SK-N-SH (cell line): ENCODE measurements around the gene KLHL14. TPM values are rescaled to one million over a fixed set of nuclear protein-coding genes. Genes with fewer than 3 reads are reported as not detected.

Source experiments
- CTCF ChIA-PET: fragments of 300-600, 350-600 bp; formaldehyde crosslinking; extraction: SDS; loops from one replicate; lab custom pipeline; 2021; lab: Yijun Ruan, JAX
- POLR2A ChIA-PET: fragments of 350-600 bp; sonication (Branson Sonifier 250); formaldehyde crosslinking; extraction: SDS; loops from one replicate; lab custom pipeline; 2020; ENCODE audit warnings: antibody characterized with exemption, inconsistent platforms; lab: Yijun Ruan, JAX
- DNase-seq: peaks from one replicate; pipeline ENCODE4 v3.0.0; 2012
- H2AFZ ChIP-seq: fragments of 200-600 bp; sonication (generic); 2 replicates; pipeline ENCODE4 v1.8.1; 2016; ENCODE audit warnings: antibody characterized with exemption, mild to moderate bottlenecking, low read depth
- H3F3A ChIP-seq: fragments of 200-600 bp; sonication (generic); replicated peaks from 2 replicates; pipeline ENCODE3; 2016; ENCODE audit warnings: antibody characterized with exemption, mild to moderate bottlenecking; ENCODE audit not compliant: insufficient read depth
- H3K27ac ChIP-seq, 2 experiments: fragments of 200-500 bp in 1 of 2; fragments of 200-600 bp in 1 of 2; sonication (Bioruptor generic) in 1 of 2; sonication (generic), shearing (Covaris generic) in 1 of 2; 2 replicates each; pipeline versions ENCODE4 v1.5.1 to v1.6.1; 2014 to 2016; ENCODE audit warnings: low read depth in 2 of 2, inconsistent platforms in 1 of 2, low read length in 1 of 2, mild to moderate bottlenecking in 1 of 2, mixed read lengths in 1 of 2
- H3K27me3 ChIP-seq: fragments of 200-600 bp; sonication (generic), shearing (Covaris generic); 2 replicates; pipeline ENCODE4 v1.6.1; 2016; ENCODE audit warnings: mixed run types; ENCODE audit not compliant: insufficient read depth
- H3K36me3 ChIP-seq, 2 experiments: fragments of 200-500 bp in 1 of 2; fragments of 200-600 bp in 1 of 2; sonication (Bioruptor generic) in 1 of 2; sonication (generic) in 1 of 2; replicated peaks in 1 of 2; 2 replicates each; pipeline versions ENCODE3 to v1.5.1; 2014 to 2016; ENCODE audit warnings: low read length in 1 of 2, mild to moderate bottlenecking in 1 of 2; ENCODE audit not compliant: insufficient read depth in 2 of 2, control insufficient read depth in 1 of 2
- H3K4me1 ChIP-seq, 2 experiments: fragments of 200-500 bp in 1 of 2; fragments of 200-600 bp in 1 of 2; sonication (Bioruptor generic) in 1 of 2; sonication (generic), shearing (Covaris generic) in 1 of 2; 2 replicates each; pipeline versions ENCODE4 v1.5.1 to v1.6.1; 2014 to 2016; ENCODE audit warnings: low read depth in 1 of 2, low read length in 1 of 2, mixed run types in 1 of 2; ENCODE audit not compliant: insufficient read depth in 2 of 2, control insufficient read depth in 1 of 2
- H3K4me2 ChIP-seq: fragments of 200-600 bp; sonication (generic), shearing (Covaris generic); 2 replicates; pipeline ENCODE4 v1.6.1; 2017; ENCODE audit warnings: mixed run types
- H3K4me3 ChIP-seq, 2 experiments: fragments of 200-500 bp in 1 of 2; fragments of 200-600 bp in 1 of 2; sonication (Bioruptor generic) in 1 of 2; sonication (generic), shearing (Covaris generic) in 1 of 2; 2 replicates each; pipeline versions ENCODE4 v1.5.1 to v1.8.1; 2014 to 2016; ENCODE audit warnings: low read depth in 2 of 2, inconsistent platforms in 1 of 2, low read length in 1 of 2, mild to moderate bottlenecking in 1 of 2, mixed read lengths in 1 of 2, moderate library complexity in 1 of 2
- H3K79me2 ChIP-seq: fragments of 200-600 bp; sonication (generic); 2 replicates; pipeline ENCODE4 v1.8.1; 2017; ENCODE audit warnings: mild to moderate bottlenecking; ENCODE audit not compliant: insufficient read depth
- H3K9ac ChIP-seq: fragments of 200-600 bp; sonication (generic); 2 replicates; pipeline ENCODE4 v1.6.1; 2017; ENCODE audit warnings: mixed run types
- H3K9me2 ChIP-seq: fragments of 200-600 bp; sonication (generic); 2 replicates; pipeline ENCODE4 v1.6.1; 2017; ENCODE audit warnings: mixed run types
- H3K9me3 ChIP-seq: fragments of 200-600 bp; sonication (generic); 2 replicates; pipeline ENCODE4 v1.6.1; 2017; ENCODE audit warnings: mixed run types, mild to moderate bottlenecking, moderate library complexity
- H4K20me1 ChIP-seq: fragments of 200-600 bp; sonication (generic); 2 replicates; pipeline ENCODE4 v1.6.1; 2017; ENCODE audit warnings: mild to moderate bottlenecking, mixed run types; ENCODE audit not compliant: insufficient read depth
- CHD2 ChIP-seq: fragments of 150-350 bp; IDR thresholded peaks from 2 replicates; pipeline ENCODE4 v1.6.1; 2018; ENCODE audit warnings: low read length; ENCODE audit not compliant: partially characterized antibody
- EP300 ChIP-seq, 2 experiments: IDR thresholded peaks; 2 replicates each; pipeline versions ENCODE4 v1.4.0 to v1.6.1; 2012; ENCODE audit warnings: borderline replicate concordance in 1 of 2, low read depth in 1 of 2, low read length in 1 of 2
- FOXM1 ChIP-seq: IDR thresholded peaks from 2 replicates; pipeline ENCODE4 v1.4.0; 2012; ENCODE audit warnings: low read depth, mild to moderate bottlenecking
- JUND ChIP-seq: IDR thresholded peaks from 2 replicates; pipeline ENCODE4 v1.4.0; 2012
- POLR2AphosphoS5 ChIP-seq: IDR thresholded peaks from 2 replicates; pipeline ENCODE4 v1.6.1; 2012; ENCODE audit warnings: low read depth, low read length
- RCOR1 ChIP-seq: fragments of 150-350 bp; IDR thresholded peaks from 2 replicates; pipeline ENCODE4 v1.6.1; 2017; ENCODE audit warnings: antibody characterized with exemption, low read length
- RXRA ChIP-seq: IDR thresholded peaks from 2 replicates; pipeline ENCODE4 v1.4.0; 2012; ENCODE audit warnings: low read depth, mild to moderate bottlenecking, borderline replicate concordance
- TCF12 ChIP-seq: IDR thresholded peaks from 2 replicates; pipeline ENCODE4 v1.4.0; 2012
- WGBS: methylation state at CpG from one replicate; pipeline ENCODE4 v1.1.6; 2017; ENCODE audit warnings: low lambda C conversion rate; 5-methylcytosine and 5-hydroxymethylcytosine counted together
- polyA plus RNA-seq, 3 experiments: library from polyadenylated mRNA; depleted of rRNA; stranded (reverse); fragments of >200 nt; gene quantifications; 2 replicates each; pipeline ENCODE4 v1.2.3, GENCODE V29; 2012
- TF ChIP-seq, protein P1 (sequence below): IDR thresholded peaks from 2 replicates; pipeline ENCODE4 v1.4.0; 2012; ENCODE audit warnings: low read depth, borderline replicate concordance
- TF ChIP-seq, protein P2 (sequence below): fragments of 150-350 bp; IDR thresholded peaks from 2 replicates; pipeline ENCODE4 v1.6.1; 2016; ENCODE audit warnings: mild to moderate bottlenecking, low read depth, low read length
- TF ChIP-seq, protein P3 (sequence below): IDR thresholded peaks from 2 replicates; pipeline ENCODE4 v1.4.0; 2012; ENCODE audit warnings: low read depth, borderline replicate concordance

Gene KLHL14
- polyA plus RNA-seq, 1 of the 3 experiments (the other 2 are of a cell fraction), result not detected

DNA sequence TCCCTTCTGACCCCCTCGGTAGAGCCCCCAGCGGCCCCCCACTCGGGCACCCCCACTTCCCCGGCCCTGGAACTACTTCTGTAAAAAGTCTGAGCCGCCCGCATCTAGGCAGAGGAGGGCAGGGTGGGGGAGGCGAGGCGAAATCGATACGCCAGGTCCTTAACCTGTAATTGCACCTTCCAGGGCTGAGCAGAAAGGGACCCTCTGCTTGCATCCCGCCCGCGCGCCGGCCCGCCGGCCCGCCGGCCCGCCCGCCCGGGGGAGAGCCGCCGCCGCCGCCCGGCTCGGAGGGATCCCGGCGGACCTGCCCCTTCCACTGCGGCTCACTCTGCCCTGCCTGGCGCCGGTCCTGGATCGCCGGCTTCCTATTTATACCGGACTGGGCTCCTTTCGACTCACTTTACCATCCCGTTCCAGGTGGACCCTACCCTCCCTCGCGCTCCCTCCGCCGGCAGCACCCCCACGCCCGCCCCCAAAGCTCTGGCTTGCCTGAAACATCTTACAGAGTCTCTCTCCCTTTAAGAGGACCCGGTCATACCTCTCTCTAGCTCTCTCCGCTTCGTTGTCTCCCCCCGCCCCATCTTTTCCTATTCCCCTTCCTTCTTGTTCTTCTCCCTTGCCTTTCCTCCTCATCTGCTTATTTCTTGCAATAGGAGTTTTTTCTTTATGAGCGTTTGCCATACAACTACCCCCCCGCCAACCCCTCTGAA is 797 bp downstream of the KLHL14 start:
- Histone ChIP-seq H3K4me2 (no peak overlapping the region), H3F3A (no peaks in the 10 kb centered on the region), H3K27me3 (peaks cover 40% of the 10 kb centered on the region), H3K36me3 (no peaks in the 10 kb centered on the region), H3K4me3 (peak overlapping the region in 1 of 2 experiments; percentile 35; a peak in 2 of 4 replicates), H3K27ac (no peak overlapping the region)
- POLR2A ChIA-PET, result no interaction called here
- CTCF ChIA-PET, result interaction anchor here (0.6 to 1.5 kb wide), 3 partner anchors 19 to 186 kb away, joined by 3 read pairs; no protein-coding TSS in a partner anchor
- WGBS, result 24% methylated on average over 13 of the region's 50 CpGs
- TF ChIP-seq, protein P1, sequence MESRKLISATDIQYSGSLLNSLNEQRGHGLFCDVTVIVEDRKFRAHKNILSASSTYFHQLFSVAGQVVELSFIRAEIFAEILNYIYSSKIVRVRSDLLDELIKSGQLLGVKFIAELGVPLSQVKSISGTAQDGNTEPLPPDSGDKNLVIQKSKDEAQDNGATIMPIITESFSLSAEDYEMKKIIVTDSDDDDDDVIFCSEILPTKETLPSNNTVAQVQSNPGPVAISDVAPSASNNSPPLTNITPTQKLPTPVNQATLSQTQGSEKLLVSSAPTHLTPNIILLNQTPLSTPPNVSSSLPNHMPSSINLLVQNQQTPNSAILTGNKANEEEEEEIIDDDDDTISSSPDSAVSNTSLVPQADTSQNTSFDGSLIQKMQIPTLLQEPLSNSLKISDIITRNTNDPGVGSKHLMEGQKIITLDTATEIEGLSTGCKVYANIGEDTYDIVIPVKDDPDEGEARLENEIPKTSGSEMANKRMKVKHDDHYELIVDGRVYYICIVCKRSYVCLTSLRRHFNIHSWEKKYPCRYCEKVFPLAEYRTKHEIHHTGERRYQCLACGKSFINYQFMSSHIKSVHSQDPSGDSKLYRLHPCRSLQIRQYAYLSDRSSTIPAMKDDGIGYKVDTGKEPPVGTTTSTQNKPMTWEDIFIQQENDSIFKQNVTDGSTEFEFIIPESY, result no peak
- no peak for TF ChIP-seq TCF12
- TF ChIP-seq CHD2, result no peak
- TF ChIP-seq, protein P2, sequence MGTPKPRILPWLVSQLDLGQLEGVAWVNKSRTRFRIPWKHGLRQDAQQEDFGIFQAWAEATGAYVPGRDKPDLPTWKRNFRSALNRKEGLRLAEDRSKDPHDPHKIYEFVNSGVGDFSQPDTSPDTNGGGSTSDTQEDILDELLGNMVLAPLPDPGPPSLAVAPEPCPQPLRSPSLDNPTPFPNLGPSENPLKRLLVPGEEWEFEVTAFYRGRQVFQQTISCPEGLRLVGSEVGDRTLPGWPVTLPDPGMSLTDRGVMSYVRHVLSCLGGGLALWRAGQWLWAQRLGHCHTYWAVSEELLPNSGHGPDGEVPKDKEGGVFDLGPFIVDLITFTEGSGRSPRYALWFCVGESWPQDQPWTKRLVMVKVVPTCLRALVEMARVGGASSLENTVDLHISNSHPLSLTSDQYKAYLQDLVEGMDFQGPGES, result no peak
- TF ChIP-seq POLR2AphosphoS5, result no peak
- TF ChIP-seq RXRA, result no peak
- TF ChIP-seq JUND, result no peak
- TF ChIP-seq EP300 (IDR thresholded peaks at IDR 0.05; ENCODE audit: borderline replicate concordance in 1 of 2, low read depth in 1 of 2, low read length in 1 of 2), result no peak
- TF ChIP-seq, all 33 proteins: peak for 0
- Histone ChIP-seq H3K9ac (no peak overlapping the region), H3K9me2 (no peaks in the 10 kb centered on the region), H3K4me1 (peaks cover 0 to 8% of the 10 kb centered on the region in 2 experiments; a peak in 1 of 4 replicates), H4K20me1 (no peaks in the 10 kb centered on the region), H3K79me2 (no peaks in the 10 kb centered on the region), H3K9me3 (no peaks in the 10 kb centered on the region), H2AFZ (no peak overlapping the region)
- peak; percentile 75 for DNase-seq

DNA sequence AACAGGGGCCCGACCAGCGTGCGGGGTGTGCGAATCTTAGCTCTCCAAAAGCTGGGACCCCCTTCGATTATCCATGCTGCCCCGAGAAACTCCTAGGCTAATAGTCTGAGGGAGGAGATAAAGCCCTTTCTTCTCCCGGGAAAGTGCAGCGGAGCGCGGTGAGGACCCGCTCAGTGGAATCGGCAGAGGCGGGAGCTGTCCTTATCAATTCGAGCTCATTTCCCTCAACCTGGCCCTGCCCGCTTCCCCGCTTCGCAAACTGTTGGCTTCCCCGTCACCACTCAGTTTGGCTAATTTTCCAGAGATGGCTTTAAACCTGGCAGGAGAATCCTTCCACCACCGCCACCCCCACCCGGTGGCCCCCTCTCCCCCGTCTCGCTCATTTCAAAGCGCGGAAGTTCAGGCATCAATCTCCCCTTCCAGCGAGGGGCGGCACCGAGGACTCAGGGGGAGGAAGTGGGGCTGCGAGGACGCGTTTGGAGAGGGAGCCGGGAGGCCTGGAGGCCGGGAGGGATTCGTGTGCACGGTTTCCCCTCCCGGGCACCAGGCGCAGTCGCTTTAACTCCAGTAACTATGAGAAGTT is 1.6 kb downstream of the KLHL14 start:
- peaks cover 40% of the 10 kb centered on the region for H3K27me3 ChIP-seq
- H3K4me3 ChIP-seq, result peak overlapping the region in 1 of 2 experiments; percentile 35; a peak in 2 of 4 replicates
- peak; percentile 68 for DNase-seq
- POLR2A ChIA-PET, result no interaction called here
- H3K9ac ChIP-seq, result no peak overlapping the region
- H3F3A ChIP-seq, result no peaks in the 10 kb centered on the region
- no peaks in the 10 kb centered on the region for H3K36me3 ChIP-seq
- peak overlapping the region; percentile 66; the same call in 1 of the 2 replicates for H3K4me2 ChIP-seq
- no peaks in the 10 kb centered on the region for H3K9me2 ChIP-seq
- H4K20me1 ChIP-seq, result no peaks in the 10 kb centered on the region
- no peaks in the 10 kb centered on the region for H3K79me2 ChIP-seq
- TF ChIP-seq, protein P3, sequence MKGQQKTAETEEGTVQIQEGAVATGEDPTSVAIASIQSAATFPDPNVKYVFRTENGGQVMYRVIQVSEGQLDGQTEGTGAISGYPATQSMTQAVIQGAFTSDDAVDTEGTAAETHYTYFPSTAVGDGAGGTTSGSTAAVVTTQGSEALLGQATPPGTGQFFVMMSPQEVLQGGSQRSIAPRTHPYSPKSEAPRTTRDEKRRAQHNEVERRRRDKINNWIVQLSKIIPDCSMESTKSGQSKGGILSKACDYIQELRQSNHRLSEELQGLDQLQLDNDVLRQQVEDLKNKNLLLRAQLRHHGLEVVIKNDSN, result no peak
- no peak for TF ChIP-seq FOXM1
- TF ChIP-seq RCOR1, result no peak
- no peak for TF ChIP-seq EP300 (IDR thresholded peaks at IDR 0.05; ENCODE audit: borderline replicate concordance in 1 of 2, low read depth in 1 of 2, low read length in 1 of 2)
- no peaks in the 10 kb centered on the region for H3K9me3 ChIP-seq
- CTCF ChIA-PET, result interaction anchor here (0.6 to 1.5 kb wide), 4 partner anchors 18 to 60 kb away, joined by 3 read pairs; no protein-coding TSS in a partner anchor
- H2AFZ ChIP-seq, result 0 out of 2 replicates have a peak overlapping the region, but pooled peaks have one; percentile 29
- no peak overlapping the region for H3K27ac ChIP-seq
- peaks cover 0 to 8% of the 10 kb centered on the region in 2 experiments; a peak in 1 of 4 replicates for H3K4me1 ChIP-seq
- under 1% methylated on average over 17 of the region's 37 CpGs for WGBS
